Endothelial cell (in vitro differentiated cells): ENCODE measurements around the gene PXN. TPM values are rescaled to one million over a fixed set of nuclear protein-coding genes. Genes with fewer than 3 reads are reported as not detected.
"Not testable (repeated sequence)": the region's sequence is repeated elsewhere in the genome, so short reads cannot be mapped to it uniquely, and the experiment has no call there.

Experiments
- DNase-seq: peaks from one replicate; pipeline ENCODE4 v3.0.0; 2021; ENCODE audit warnings: low spot score
- H3K27ac Mint-ChIP-seq: one replicate; pipeline ENCODE4 v1.8.0; 2021; ENCODE audit warnings: mixed read lengths, inconsistent platforms; ENCODE audit not compliant: unreplicated experiment
- H3K27me3 Mint-ChIP-seq: one replicate; pipeline ENCODE4 v1.8.0; 2021; ENCODE audit warnings: mild to moderate bottlenecking, moderate library complexity, mixed read lengths, inconsistent platforms; ENCODE audit not compliant: unreplicated experiment
- H3K36me3 Mint-ChIP-seq: one replicate; pipeline ENCODE4 v1.8.0; 2021; ENCODE audit warnings: mild to moderate bottlenecking, low read depth, mixed read lengths, inconsistent platforms; ENCODE audit not compliant: unreplicated experiment
- H3K4me1 Mint-ChIP-seq: one replicate; pipeline ENCODE4 v1.8.0; 2021; ENCODE audit warnings: mild to moderate bottlenecking, mixed read lengths, inconsistent platforms; ENCODE audit not compliant: unreplicated experiment
- H3K4me3 Mint-ChIP-seq: one replicate; pipeline ENCODE4 v1.8.0; 2021; ENCODE audit warnings: mild to moderate bottlenecking, mixed read lengths, inconsistent platforms; ENCODE audit not compliant: unreplicated experiment
- H3K9me3 Mint-ChIP-seq: one replicate; pipeline ENCODE4 v1.8.0; 2021; ENCODE audit warnings: mixed read lengths, inconsistent platforms; ENCODE audit not compliant: unreplicated experiment
- total RNA-seq: library from RNA; stranded (reverse); fragmentation: NEBNext Ultra II Directional; extraction: Animal tissue kit (Norgen Biotek cat#: 25700); gene quantifications from one replicate; pipeline ENCODE4 v1.2.1, GENCODE V29; 2021; ENCODE audit not compliant: unreplicated experiment
- TF ChIP-seq, protein P1 (sequence below): fragments of 200-600 bp; sonication (generic); IDR thresholded peaks from one replicate; pipeline ENCODE4 v1.5.0; 2021; ENCODE audit warnings: antibody characterized with exemption; ENCODE audit not compliant: unreplicated experiment

Gene PXN
- total RNA-seq, 1 donor from 2014 or later: 227 TPM

DNA sequence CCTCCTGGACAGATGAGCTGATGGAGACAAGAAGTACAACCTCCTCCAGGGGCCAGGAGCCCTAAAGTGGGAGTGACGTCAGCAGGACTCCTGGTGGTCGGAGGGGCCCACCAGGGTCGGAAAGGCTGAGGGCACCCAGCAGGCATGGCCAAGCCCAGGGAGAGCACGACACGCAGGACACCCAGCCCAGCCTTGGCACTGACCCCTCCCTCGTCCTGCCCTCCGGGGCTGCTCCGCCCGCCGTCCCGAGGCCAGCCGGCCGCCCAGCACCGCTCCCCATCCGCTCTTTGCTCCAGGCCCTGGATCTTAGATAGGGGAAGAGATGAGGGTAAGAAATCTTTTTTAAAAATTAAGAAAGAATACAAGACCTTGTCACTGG lies 50.2 kb downstream of the PXN start:
- Mint-ChIP-seq H3K4me1 (peaks cover 6% of the 10 kb centered on the region), H3K27me3 (peaks cover 9% of the 10 kb centered on the region), H3K4me3 (no peak overlapping the region), H3K9me3 (no peaks in the 10 kb centered on the region), H3K27ac (peak overlapping the region; percentile 57), H3K36me3 (peaks cover 34% of the 10 kb centered on the region)
- DNase-seq: no peak
- TF ChIP-seq, protein P1, sequence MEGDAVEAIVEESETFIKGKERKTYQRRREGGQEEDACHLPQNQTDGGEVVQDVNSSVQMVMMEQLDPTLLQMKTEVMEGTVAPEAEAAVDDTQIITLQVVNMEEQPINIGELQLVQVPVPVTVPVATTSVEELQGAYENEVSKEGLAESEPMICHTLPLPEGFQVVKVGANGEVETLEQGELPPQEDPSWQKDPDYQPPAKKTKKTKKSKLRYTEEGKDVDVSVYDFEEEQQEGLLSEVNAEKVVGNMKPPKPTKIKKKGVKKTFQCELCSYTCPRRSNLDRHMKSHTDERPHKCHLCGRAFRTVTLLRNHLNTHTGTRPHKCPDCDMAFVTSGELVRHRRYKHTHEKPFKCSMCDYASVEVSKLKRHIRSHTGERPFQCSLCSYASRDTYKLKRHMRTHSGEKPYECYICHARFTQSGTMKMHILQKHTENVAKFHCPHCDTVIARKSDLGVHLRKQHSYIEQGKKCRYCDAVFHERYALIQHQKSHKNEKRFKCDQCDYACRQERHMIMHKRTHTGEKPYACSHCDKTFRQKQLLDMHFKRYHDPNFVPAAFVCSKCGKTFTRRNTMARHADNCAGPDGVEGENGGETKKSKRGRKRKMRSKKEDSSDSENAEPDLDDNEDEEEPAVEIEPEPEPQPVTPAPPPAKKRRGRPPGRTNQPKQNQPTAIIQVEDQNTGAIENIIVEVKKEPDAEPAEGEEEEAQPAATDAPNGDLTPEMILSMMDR: no peak

DNA sequence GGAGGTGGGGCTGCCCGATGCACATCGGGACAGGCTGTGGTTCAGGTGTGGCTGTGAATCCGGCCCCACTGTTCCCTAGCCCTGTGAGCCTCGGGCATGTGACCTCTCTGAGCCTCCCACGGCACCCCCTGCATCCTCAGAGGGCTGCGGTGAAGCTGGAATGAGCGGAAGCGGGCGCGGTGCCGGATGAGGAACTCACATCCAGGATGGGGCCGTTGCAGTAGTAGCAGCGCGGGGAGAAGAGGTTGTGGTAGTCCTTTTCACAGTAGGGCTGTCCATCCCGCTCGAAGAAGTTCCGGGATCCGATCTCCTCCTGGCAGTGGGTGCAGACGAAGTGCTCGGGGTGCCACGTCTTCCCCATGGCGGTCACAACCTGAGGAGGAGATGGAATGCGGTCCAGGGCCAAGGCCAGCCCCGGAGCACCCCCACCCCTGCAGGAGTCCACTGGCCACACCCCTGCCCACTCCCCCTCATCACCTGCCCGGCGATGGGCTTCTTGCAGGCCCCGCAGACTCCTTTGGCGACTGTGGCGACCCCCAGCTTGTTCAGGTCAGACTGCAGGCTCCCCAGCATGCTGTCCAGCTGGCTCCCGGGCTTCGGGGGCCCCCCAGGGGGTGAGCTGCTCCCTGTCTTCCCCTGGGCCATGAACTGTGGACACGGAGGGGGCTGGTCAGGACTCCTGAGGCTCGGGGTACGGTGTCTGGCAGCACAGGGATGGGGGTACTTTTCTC lies 50.7 kb downstream of the PXN start:
- Mint-ChIP-seq H3K27me3 (peaks cover 9% of the 10 kb centered on the region), H3K36me3 (peaks cover 34% of the 10 kb centered on the region), H3K4me1 (peaks cover 6% of the 10 kb centered on the region), H3K4me3 (no peak overlapping the region), H3K9me3 (no peaks in the 10 kb centered on the region), H3K27ac (no peak overlapping the region)
- no peak for DNase-seq
- TF ChIP-seq, protein P1: no peak

DNA sequence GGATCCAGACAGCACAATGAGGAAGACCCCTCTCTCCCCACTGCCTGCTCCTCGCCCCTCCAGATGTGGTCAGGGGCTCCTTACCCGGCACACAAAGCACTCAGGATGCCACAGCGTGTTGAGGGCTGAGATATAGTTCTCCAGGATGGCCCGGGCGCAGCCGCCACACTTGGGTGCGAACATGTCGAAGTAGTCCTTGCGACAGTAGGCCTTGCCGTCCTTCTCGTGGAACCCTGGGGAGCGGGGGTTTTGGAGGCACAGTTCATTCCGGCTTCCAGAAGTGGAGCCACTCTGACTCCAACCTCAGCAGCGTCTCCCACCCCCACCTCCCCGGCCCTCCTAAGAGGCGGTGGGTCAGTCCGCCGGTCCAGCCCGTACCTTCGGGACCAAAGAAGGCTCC lies 51.8 kb downstream of the PXN start:
- Mint-ChIP-seq H3K4me1 (peaks cover 6% of the 10 kb centered on the region), H3K4me3 (no peak overlapping the region), H3K9me3 (no peaks in the 10 kb centered on the region), H3K27ac (no peak overlapping the region), H3K27me3 (peaks cover 12% of the 10 kb centered on the region), H3K36me3 (peaks cover 29% of the 10 kb centered on the region)
- DNase-seq: no peak
- TF ChIP-seq, protein P1: no peak

DNA sequence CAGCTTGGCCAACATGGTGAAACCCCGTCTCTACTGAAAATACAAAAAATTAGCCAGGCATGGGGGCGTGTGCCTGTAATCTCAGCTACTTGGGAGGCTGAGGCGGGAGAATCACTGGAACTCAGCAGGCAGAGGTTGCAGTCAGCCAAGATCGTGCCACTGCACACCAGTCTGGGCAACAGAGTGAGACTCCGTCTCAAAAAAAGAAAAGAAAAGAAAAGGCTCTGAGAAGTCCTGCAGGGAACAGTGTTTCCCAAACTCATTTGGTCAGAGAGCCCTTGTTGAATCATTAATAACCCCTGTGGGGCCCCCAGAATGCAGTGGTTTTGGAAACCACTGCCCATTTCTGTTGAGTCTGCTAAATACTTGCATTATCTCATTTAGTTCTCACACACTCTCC lies 52.3 kb downstream of the PXN start:
- H3K9me3 Mint-ChIP-seq, DNase-seq, H3K4me3 Mint-ChIP-seq, H3K4me1 Mint-ChIP-seq: not testable (repeated sequence)
- H3K27me3 Mint-ChIP-seq: peaks cover 10% of the 10 kb centered on the region
- peak overlapping the region; percentile 61 for H3K27ac Mint-ChIP-seq
- H3K36me3 Mint-ChIP-seq: peaks cover 29% of the 10 kb centered on the region

DNA sequence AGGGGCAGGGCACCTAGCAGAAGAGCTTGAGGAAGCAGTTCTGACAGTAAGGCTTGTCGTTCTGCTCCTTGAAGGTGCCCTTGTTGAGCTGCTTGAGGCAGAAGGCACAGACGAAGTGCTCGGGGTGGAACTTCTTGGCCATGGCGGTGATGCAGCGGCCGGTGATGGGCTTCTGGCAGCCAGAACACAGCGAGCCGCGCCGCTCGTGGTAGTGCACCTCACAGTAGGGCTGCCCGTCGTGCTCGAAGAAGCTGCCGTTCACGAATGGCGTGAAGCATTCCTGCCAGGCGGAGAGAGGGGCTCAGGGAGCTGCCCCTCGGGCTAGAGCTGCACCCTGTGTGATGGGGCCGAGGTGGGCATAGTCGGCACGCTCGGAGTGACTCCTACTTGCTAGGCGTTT lies 53.2 kb downstream of the PXN start:
- Mint-ChIP-seq H3K4me1 (peaks cover 6% of the 10 kb centered on the region), H3K9me3 (no peaks in the 10 kb centered on the region), H3K27ac (no peak overlapping the region), H3K4me3 (no peak overlapping the region), H3K27me3 (peaks cover 11% of the 10 kb centered on the region), H3K36me3 (peaks cover 25% of the 10 kb centered on the region)
- no peak for DNase-seq
- TF ChIP-seq, protein P1: no peak
